ENCODE data around the gene LRRK1. TPM values are rescaled to one million over a fixed set of nuclear protein-coding genes. Genes with fewer than 3 reads are reported as not detected.
A peak's percentile ranks its signal among the peaks of the same experiment; 100 is the strongest.

Gene LRRK1
- total RNA-seq, 1 donor from 2014 or later: 105 TPM

GRCh38 chr15:100892013-100892355 is 27.2 kb upstream of the LRRK1 start:
- intact Hi-C loops (cut with DNase I): no loop called here
- H3K9me3 ChIP-seq: no peaks in the 10 kb centered on the region
- no peak overlapping the region for H3K4me3 ChIP-seq
- H3K27me3 ChIP-seq: no peaks in the 10 kb centered on the region
- peaks cover 0 to 18% of the 10 kb centered on the region in 2 donors for H3K4me1 ChIP-seq
- no peak for DNase-seq (ENCODE audit: low spot score in 2 of 2)
- no peak overlapping the region for H3K27ac ChIP-seq
- TF ChIP-seq CTCF (IDR thresholded peaks at IDR 0.05): no peak
- H3K36me3 ChIP-seq: no peaks in the 10 kb centered on the region

DNA sequence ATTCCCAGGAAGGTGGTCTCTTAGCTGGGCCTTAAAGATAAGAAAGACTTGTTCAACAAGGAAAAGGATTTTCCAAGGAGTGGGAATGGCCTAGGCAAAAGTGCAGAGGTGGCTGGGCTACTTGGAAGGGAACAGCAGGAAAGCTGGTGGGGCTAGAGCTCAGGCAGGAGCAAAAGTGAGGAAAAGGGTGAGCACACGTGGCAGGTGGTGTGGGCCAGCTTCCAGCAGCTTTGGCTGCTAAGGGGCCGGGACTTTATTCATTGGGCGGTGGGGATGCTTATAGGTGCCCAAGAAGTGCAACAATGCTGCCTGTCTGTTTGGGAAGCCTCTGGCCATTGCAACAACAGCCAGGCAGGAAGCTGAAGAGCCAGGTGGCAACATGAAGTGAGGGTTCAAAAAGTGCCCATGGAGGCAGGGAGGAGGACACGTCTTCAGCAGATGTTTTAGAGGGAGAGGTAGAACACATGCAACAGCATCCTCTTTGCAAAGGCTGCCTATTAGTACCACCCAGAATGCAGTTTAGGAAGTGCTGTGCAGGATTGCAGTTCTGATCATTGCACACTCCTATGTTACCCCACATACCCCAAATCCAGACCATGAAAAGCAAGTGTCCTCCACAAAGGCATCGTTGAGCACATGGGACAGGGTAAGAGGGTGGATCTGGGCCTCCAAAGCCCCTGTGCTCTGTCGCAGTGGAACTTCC is 25.7 kb upstream of the LRRK1 start:
- Histone ChIP-seq H3K27me3 (no peaks in the 10 kb centered on the region), H3K4me3 (no peak overlapping the region), H3K36me3 (no peaks in the 10 kb centered on the region), H3K27ac (no peak overlapping the region), H3K9me3 (no peaks in the 10 kb centered on the region), H3K4me1 (peaks cover 0 to 18% of the 10 kb centered on the region in 2 donors)
- no peak for TF ChIP-seq CTCF (IDR thresholded peaks at IDR 0.05)
- peak in 1 of 2 donors; percentile 41 for DNase-seq (ENCODE audit: low spot score in 2 of 2)
- intact Hi-C loops (cut with DNase I): no loop called here

GRCh38 chr15:100893964-100894295 is 25.2 kb upstream of the LRRK1 start:
- TF ChIP-seq CTCF (IDR thresholded peaks at IDR 0.05): no peak
- Histone ChIP-seq H3K36me3 (no peaks in the 10 kb centered on the region), H3K4me3 (no peak overlapping the region), H3K4me1 (peaks cover 0 to 19% of the 10 kb centered on the region in 2 donors), H3K9me3 (no peaks in the 10 kb centered on the region), H3K27ac (no peak overlapping the region), H3K27me3 (no peaks in the 10 kb centered on the region)
- DNase-seq (ENCODE audit: low spot score in 2 of 2): peak in 1 of 2 donors; percentile 62
- intact Hi-C loops (cut with DNase I): no loop called here

GRCh38 chr15:100895721-100896120 is 23.4 kb upstream of the LRRK1 start:
- TF ChIP-seq CTCF (IDR thresholded peaks at IDR 0.05): no peak
- DNase-seq (ENCODE audit: low spot score in 2 of 2): no peak
- intact Hi-C loops (cut with DNase I): no loop called here

GRCh38 chr15:100897221-100898151 is 21.7 kb upstream of the LRRK1 start:
- DNase-seq (ENCODE audit: low spot score in 2 of 2): peak in 1 of 2 donors; percentile 56
- Histone ChIP-seq H3K9me3 (no peaks in the 10 kb centered on the region), H3K4me1 (peaks cover 0 to 24% of the 10 kb centered on the region in 2 donors), H3K27ac (no peak overlapping the region), H3K27me3 (no peaks in the 10 kb centered on the region), H3K4me3 (no peak overlapping the region), H3K36me3 (no peaks in the 10 kb centered on the region)
- TF ChIP-seq CTCF (IDR thresholded peaks at IDR 0.05): no peak
- intact Hi-C loops (cut with DNase I): no loop called here

More at GRCh38 chr15:100895721-100896120, 23.4 kb upstream of the LRRK1 start:
- Histone ChIP-seq H3K9me3 (no peaks in the 10 kb centered on the region), H3K27ac (no peak overlapping the region), H3K4me3 (no peak overlapping the region), H3K4me1 (peaks cover 0 to 20% of the 10 kb centered on the region in 2 donors), H3K36me3 (no peaks in the 10 kb centered on the region), H3K27me3 (no peaks in the 10 kb centered on the region)
